Mucosa of rectum (tissue), 2 donors: Measurements from ENCODE around the gene CES4A.

Experiments
- H3K27ac ChIP-seq, 2 donors: one replicate each; pipeline ENCODE4 v1.7.0; 2013; ENCODE audit warnings: inconsistent platforms in 2 of 2, low read depth in 2 of 2, low read length in 2 of 2
- H3K27me3 ChIP-seq, 2 donors: one replicate each; pipeline ENCODE4 v1.7.0; 2013; ENCODE audit warnings: low read length in 2 of 2; ENCODE audit not compliant: control insufficient read depth in 2 of 2, insufficient read depth in 2 of 2
- H3K36me3 ChIP-seq, 2 donors: one replicate each; pipeline ENCODE4 v1.7.0; 2013; ENCODE audit warnings: low read length in 2 of 2; ENCODE audit not compliant: control insufficient read depth in 2 of 2, insufficient read depth in 2 of 2
- H3K4me1 ChIP-seq, 2 donors: one replicate each; pipeline ENCODE4 v1.7.0; 2013; ENCODE audit warnings: low read length in 2 of 2, mild to moderate bottlenecking in 1 of 2; ENCODE audit not compliant: control insufficient read depth in 2 of 2, insufficient read depth in 2 of 2
- H3K4me3 ChIP-seq, 2 donors: one replicate each; pipeline ENCODE4 v1.7.0; 2013; ENCODE audit warnings: low read length in 2 of 2
- H3K9ac ChIP-seq, 2 donors: one replicate each; pipeline ENCODE4 v1.7.0; 2013; ENCODE audit warnings: low read length in 2 of 2, low read depth in 1 of 2, mild to moderate bottlenecking in 1 of 2
- H3K9me3 ChIP-seq, 2 donors: one replicate each; pipeline ENCODE4 v1.7.0; 2013; ENCODE audit warnings: low read length in 2 of 2; ENCODE audit not compliant: control insufficient read depth in 2 of 2
- donor health status: healthy.
- donor health status: Normal muscosa, but diverticular disease.

CES4A gene

GRCh38 chr16:67028167-67028695, 39.8 kb downstream of the CES4A start:
- Histone ChIP-seq H3K4me1 (peaks cover 7% of the 10 kb centered on the region in 2 donors), H3K9me3 (no peaks in the 10 kb centered on the region), H3K27ac (peak overlapping the region; percentile 96 to 98)

GRCh38 chr16:67028696-67029253, 40.4 kb downstream of the CES4A start, which contains the start of gene CBFB:
Gene CBFB, plus strand, starts transcription at chr16:67029149. Its CDS starts 259 bp downstream, at chr16:67029408.
- Histone ChIP-seq H3K27me3 (no peaks in the 10 kb centered on the region), H3K36me3 (peaks cover 0 to 10% of the 10 kb centered on the region in 2 donors), H3K27ac (peak within 1 kb of the TSS; percentile 96 to 98), H3K4me1 (peaks cover 7% of the 10 kb centered on the region in 2 donors), H3K9ac (peak within 1 kb of the TSS; percentile 95 to 96), H3K4me3 (peak within 1 kb of the TSS; percentile 87 to 90), H3K9me3 (no peaks in the 10 kb centered on the region)

More at GRCh38 chr16:67028167-67028695, 39.8 kb downstream of the CES4A start:
- peak overlapping the region; percentile 87 to 89 for H3K4me3 ChIP-seq
- peak overlapping the region; percentile 95 to 96 for H3K9ac ChIP-seq
- no peaks in the 10 kb centered on the region for H3K27me3 ChIP-seq
- H3K36me3 ChIP-seq = peaks cover 0 to 9% of the 10 kb centered on the region in 2 donors

GRCh38 chr16:67029254-67030096, 41.1 kb downstream of the CES4A start:
- H3K4me1 ChIP-seq = peaks cover 7% of the 10 kb centered on the region in 2 donors
- H3K27ac ChIP-seq = peak overlapping the region; percentile 93 to 94
- H3K27me3 ChIP-seq = no peaks in the 10 kb centered on the region
- peak overlapping the region; percentile 81 to 90 for H3K4me3 ChIP-seq
- no peaks in the 10 kb centered on the region for H3K9me3 ChIP-seq
- peak overlapping the region; percentile 83 to 92 for H3K9ac ChIP-seq
- peaks cover 1 to 14% of the 10 kb centered on the region in 2 donors for H3K36me3 ChIP-seq

- Histone ChIP-seq H3K9ac (peak overlapping the region; percentile 83 to 92), H3K4me1 (peaks cover 7% of the 10 kb centered on the region in 2 donors), H3K9me3 (no peaks in the 10 kb centered on the region), H3K4me3 (peak overlapping the region; percentile 81 to 90), H3K27me3 (no peaks in the 10 kb centered on the region), H3K27ac (peak overlapping the region; percentile 93 to 94), H3K36me3 (peaks cover 4 to 20% of the 10 kb centered on the region in 2 donors)
These were observed 42.0 kb downstream of the CES4A start for GRCh38 chr16:67030221-67030962.

- Histone ChIP-seq H3K27me3 (no peaks in the 10 kb centered on the region), H3K36me3 (peaks cover 4 to 28% of the 10 kb centered on the region in 2 donors), H3K9ac (no peak overlapping the region), H3K4me1 (peaks cover 2 to 7% of the 10 kb centered on the region in 2 donors), H3K27ac (no peak overlapping the region), H3K4me3 (no peak overlapping the region), H3K9me3 (no peaks in the 10 kb centered on the region)
These were observed 46.1 kb downstream of the CES4A start for GRCh38 chr16:67034487-67034886.

GRCh38 chr16:67035364-67035763, 47.0 kb downstream of the CES4A start:
- H3K36me3 ChIP-seq = peaks cover 7 to 28% of the 10 kb centered on the region in 2 donors
- H3K9me3 ChIP-seq = no peaks in the 10 kb centered on the region
- no peak overlapping the region for H3K27ac ChIP-seq
- H3K4me3 ChIP-seq = no peak overlapping the region
- H3K4me1 ChIP-seq = peaks cover 1 to 4% of the 10 kb centered on the region in 2 donors
- no peak overlapping the region for H3K9ac ChIP-seq
- H3K27me3 ChIP-seq = no peaks in the 10 kb centered on the region

GRCh38 chr16:67036323-67036741, 47.9 kb downstream of the CES4A start:
- H3K4me1 ChIP-seq = no peaks in the 10 kb centered on the region

GRCh38 chr16:67039260-67040020, 51.1 kb downstream of the CES4A start:
- H3K4me1 ChIP-seq = no peaks in the 10 kb centered on the region
- H3K9me3 ChIP-seq = no peaks in the 10 kb centered on the region
- H3K9ac ChIP-seq = no peak overlapping the region
- no peaks in the 10 kb centered on the region for H3K27me3 ChIP-seq
- H3K27ac ChIP-seq = no peak overlapping the region
- H3K36me3 ChIP-seq = peaks cover 15 to 18% of the 10 kb centered on the region in 2 donors
- no peak overlapping the region for H3K4me3 ChIP-seq

More at GRCh38 chr16:67036323-67036741, 47.9 kb downstream of the CES4A start:
- H3K27ac ChIP-seq = no peak overlapping the region
- no peaks in the 10 kb centered on the region for H3K27me3 ChIP-seq
- H3K9ac ChIP-seq = no peak overlapping the region
- H3K36me3 ChIP-seq = peaks cover 12 to 28% of the 10 kb centered on the region in 2 donors
- H3K4me3 ChIP-seq = no peak overlapping the region
- H3K9me3 ChIP-seq = no peaks in the 10 kb centered on the region

GRCh38 chr16:67040166-67040565, 51.8 kb downstream of the CES4A start:
- Histone ChIP-seq H3K36me3 (peaks cover 12 to 14% of the 10 kb centered on the region in 2 donors), H3K9me3 (no peaks in the 10 kb centered on the region), H3K9ac (no peak overlapping the region), H3K27ac (no peak overlapping the region), H3K4me3 (no peak overlapping the region), H3K4me1 (no peaks in the 10 kb centered on the region), H3K27me3 (no peaks in the 10 kb centered on the region)
